SW480 (cell line): ENCODE data around the gene HPGDS.
"Not testable (repeated sequence)": the region's sequence is repeated elsewhere in the genome, so short reads cannot be mapped to it uniquely, and the experiment has no call there.

Experiments
- DNase-seq: peaks from one replicate; pipeline ENCODE4 v3.0.0-alpha.2; 2016; ENCODE audit warnings: low spot score

The HPGDS gene

GRCh38 chr4:94357624-94358023 is 15.0 kb upstream of the HPGDS start:
- DNase-seq = no peak

DNA sequence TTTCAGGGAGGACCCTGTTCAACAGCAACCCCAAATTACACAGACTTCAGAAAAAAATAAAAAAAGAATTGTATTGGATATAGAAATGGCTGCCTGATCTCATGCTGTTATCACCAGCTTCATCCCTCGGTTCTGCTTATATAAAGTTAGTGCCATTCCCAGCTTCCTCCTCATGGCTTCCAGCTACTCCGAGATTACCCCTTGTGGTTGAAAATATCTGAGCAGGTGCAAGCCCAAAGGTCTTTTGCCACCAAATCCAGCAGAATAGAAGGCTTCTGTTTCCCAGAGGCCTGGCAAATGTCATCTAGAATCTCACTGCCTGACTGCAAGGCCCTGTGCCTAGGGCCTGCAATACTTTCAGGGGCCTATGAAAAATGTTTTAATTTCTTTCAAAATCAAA is 13.8 kb upstream of the HPGDS start:
- DNase-seq = no peak

GRCh38 chr4:94354474-94354896 is 11.8 kb upstream of the HPGDS start:
- DNase-seq = no peak

GRCh38 chr4:94352996-94353395 is 10.4 kb upstream of the HPGDS start:
- no peak for DNase-seq

DNA sequence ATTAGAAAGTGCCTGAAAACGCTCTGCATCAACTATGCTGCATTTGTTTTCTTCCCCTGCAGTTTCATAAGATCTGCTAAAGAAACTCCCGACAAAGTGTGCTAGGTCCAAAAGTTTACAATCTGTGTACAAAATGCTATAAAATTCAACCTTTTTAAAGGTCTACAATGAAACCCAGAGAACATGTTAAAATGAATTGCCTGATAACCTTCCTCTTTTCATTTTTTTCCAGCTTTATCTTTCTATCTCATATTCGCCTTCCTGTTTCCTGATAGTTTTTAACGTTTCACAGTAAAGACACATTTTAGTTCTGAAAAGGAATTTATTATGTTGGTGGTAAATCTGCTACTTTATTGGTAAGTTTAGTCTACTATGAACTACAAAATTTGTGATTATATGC is 9.5 kb upstream of the HPGDS start:
- DNase-seq = no peak

- DNase-seq = no peak
Observed at GRCh38 chr4:94351319-94351718, 8.7 kb upstream of the HPGDS start.

DNA sequence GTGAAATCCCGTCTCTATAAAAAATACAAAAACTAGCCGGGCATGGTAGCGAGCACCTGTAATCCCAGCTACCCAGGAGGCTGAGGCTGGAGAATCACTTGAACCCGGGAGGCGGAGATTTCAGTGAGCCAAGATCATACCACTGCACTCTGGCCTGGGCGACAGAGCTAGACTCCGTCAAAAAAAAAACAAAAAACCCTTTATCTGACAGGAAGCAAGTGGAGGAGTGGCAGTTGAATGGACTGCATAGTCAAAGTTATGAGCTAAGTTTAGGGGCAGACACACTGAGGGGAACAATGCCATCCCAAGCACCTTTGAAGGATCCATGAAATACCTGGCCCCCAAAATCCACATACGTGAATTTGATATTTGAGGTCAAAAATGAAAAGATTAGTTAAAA is 7.5 kb upstream of the HPGDS start:
- no peak for DNase-seq

DNA sequence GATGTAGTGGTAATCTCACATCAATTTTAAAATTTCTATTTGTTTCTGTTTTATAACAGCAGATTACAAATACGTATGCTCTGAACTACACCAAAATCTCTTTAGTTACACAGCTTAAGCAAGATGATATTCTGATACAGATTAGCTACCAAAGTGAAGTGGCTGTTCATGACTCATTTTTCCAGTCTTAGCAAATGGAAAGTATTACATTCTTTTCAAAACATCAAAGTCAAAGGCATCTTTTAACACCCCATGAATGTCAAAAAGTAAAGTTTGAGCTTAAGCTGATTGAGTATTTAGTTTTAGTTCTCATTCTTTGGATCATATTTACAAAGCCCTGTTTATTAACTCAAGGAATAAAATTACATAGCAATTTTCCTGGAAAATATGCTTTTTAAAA is 6.6 kb upstream of the HPGDS start:
- DNase-seq = no peak

DNA sequence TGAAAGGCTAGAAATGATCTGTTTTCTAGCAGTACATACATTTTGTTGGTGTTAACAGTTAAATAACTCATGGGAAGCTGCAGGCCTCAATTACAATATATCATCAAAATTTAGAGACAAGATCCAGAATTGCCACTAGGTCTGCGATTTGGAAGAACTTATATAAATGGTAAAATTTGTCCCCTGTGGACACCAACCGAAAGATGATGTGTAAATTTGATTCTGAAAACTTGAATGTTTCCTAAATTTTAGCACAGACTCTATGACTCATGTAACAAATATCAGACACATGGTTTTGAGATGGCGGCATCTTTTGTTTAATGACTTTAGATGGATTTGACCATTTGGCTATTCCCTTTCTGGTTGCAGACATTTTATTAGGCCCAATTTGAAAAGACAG is 6.0 kb upstream of the HPGDS start:
- DNase-seq = no peak

DNA sequence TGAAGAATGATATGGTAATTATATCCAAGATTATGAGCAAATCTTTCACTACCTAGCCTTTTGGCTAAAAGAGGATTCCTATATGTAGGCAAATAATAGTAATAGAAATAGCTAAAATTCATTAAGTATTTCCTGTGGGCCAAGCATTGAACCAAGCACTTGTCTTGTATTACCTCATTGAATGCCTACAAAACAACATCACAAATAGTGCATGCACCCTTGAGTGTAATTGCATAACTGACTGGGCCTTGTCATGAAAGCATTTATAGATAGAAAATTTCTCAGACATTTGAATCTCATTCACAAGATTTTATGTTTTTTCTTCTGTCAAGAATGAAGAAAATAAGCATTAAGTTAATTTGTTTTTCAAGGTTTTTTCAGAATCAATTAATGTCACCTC is 3.9 kb upstream of the HPGDS start:
- no peak for DNase-seq

DNA sequence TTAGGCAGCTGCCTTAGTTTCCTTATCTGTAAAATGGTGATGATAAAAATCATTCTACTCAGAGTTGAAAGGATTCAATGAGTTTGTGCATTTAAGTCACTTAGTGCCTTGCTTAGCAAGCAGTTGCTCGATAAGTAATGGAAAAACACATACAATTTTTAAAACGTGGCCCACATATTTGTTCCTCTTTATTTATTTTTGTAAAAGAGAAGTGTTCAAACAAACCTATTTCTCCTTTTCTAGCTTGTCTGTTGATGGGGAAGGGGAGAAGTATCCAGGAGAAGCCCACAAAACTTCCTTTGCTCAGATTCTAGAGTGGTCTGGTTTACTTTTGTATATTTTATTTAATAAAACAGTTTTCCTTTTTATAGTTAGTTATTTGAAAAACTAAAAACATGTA is 3.3 kb upstream of the HPGDS start:
- no peak for DNase-seq

DNA sequence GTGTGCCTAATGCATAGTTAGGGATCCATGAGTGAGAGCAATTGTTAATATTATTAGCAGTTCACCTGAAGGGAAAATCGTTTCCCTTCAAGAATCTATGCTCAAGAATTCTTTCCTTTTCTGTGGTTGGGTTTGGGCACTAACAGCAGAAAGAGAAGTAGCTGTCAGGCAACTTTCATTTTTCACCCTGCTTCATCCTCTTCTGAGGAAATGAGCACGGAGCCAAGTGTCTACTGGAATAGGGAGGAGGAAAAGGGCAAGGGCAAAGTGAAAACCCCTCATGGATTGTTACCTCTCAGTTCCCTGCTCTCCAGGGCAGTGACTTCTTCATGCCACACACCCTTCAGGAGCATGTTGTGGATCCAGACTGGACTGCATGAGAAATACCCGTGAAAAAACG is 2.6 kb upstream of the HPGDS start:
- no peak for DNase-seq

- DNase-seq = no peak
Observed at GRCh38 chr4:94344457-94344856, 1.8 kb upstream of the HPGDS start.

DNA sequence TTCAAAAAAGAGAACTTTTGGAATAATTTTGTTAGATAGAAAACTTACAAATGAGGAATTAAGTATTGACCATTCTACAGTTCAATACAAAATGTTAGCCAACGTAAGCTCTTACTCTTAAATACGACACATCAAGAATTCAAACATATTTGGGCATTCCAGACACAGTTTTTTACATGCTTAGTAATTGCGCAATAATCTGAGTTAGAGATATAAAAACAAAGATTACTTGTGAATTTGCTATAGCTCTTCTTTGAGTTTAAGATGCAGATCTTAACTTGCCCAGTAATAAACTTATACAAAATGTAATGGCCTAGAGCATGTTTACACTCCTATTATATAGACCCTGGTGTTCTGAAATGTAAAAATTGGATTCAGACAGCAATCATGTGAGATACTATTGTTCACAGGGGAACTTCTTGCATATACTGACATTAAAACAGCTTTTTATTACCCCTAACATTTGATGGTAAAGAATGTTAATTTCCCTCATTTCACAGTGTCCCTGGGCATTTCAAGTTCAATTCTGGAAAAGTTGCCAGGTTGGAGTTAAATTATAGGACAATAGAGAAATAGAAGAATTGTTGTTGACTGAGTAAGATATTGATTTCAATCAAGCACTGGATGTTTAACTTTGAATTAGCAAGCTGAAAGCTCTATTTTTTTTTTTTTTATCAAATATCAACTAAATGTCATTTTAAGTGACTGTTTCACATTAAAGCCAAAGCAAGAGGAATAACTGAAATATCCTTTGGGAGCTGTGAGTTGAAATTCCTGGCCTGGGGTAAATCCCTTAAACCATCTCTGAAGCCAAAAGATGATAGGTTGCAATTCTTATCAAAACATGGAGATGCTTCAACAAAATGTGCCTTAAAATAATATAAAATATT is 910 bp downstream of the HPGDS start:
- no peak for DNase-seq

- no peak for DNase-seq
Observed at GRCh38 chr4:94339779-94340178, 2.9 kb downstream of the HPGDS start.

- DNase-seq = no peak
Observed at GRCh38 chr4:94338681-94339351, 3.8 kb downstream of the HPGDS start.

DNA sequence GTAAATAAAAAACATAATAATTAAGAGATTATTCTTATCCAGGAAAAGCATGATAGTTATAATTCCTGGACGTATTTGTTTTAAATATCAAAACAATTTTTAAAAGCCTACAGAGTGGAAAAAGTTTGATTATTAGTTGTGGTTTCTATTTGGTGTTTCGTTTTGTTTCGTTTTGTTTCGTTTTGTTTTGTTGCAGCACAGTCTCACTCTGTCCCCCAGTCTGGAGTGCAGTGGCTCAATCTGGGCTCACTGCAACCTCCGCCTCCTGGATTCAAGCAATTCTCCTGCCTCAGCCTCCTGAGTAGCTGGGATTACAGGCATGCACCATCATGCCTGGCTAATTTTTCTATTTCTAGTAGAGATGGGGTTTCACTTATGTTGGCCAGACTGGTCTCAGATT is 5.8 kb downstream of the HPGDS start:
- not testable (repeated sequence) for DNase-seq

DNA sequence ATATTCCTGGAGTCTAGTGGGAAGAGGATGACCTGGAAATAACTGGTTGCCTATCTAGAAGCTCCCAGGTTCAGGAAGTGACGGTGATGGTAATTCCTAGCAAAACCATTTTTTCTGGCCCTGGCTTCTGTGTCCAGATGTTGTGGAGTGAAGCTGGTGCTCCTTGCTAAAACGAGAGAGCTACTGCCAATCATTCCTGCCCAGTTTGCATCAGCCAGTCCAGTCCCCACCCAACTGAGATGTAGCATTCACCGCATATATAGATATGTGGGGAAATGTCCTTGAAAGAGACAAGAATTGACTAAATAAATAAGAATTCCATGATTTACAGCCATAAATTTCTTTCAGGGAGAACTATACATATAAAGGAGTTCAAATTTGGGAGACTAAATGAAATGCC is 6.3 kb downstream of the HPGDS start:
- DNase-seq = no peak

DNA sequence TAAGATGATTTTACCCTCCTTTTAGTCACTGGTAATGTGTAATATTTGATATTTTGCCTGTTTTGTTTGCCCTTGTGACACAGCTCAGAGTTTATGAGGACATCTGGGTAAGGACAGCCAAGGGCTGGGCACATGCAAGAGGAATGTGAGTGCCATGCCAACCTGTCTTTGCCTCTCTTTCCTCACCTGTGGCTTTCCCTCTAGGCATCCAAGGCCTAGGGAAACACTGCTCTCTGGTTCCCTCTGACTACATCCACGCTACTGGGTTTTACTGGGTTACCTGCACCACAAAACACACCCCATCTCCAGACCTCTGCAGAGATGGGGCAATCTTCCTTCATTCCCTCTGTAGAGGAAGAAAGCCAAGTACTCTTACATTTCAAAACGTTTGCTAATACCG is 7.7 kb downstream of the HPGDS start:
- no peak for DNase-seq

GRCh38 chr4:94334476-94334875 is 8.2 kb downstream of the HPGDS start:
- DNase-seq = no peak

- no peak for DNase-seq
Observed at GRCh38 chr4:94333866-94334265, 8.8 kb downstream of the HPGDS start.

- no peak for DNase-seq
Observed at GRCh38 chr4:94332983-94333590, 9.5 kb downstream of the HPGDS start.

- DNase-seq = no peak
Observed at GRCh38 chr4:94329933-94330332, 12.7 kb downstream of the HPGDS start.
